RWPE1 (cell line): Measurements from ENCODE around the gene VPS37D.

ENCODE experiments used
- CTCF ChIA-PET: fragments of 350-600 bp; sonication (Branson Sonifier 250); formaldehyde crosslinking; extraction: SDS; loops from one replicate; lab custom pipeline; 2021; lab: Yijun Ruan, JAX
- POLR2A ChIA-PET: fragments of 400-600 bp; formaldehyde crosslinking; extraction: SDS; loops from one replicate; lab custom pipeline; 2020; ENCODE audit warnings: antibody characterized with exemption; ENCODE audit not compliant: low non-redundant PET; lab: Yijun Ruan, JAX
- DNase-seq: peaks from one replicate; pipeline ENCODE4 v3.0.0; 2012; ENCODE audit warnings: low spot score
- H3K27ac ChIP-seq: fragments of 450-650 bp; 2 replicates; pipeline ENCODE4 v1.5.1; 2017
- CTCF ChIP-seq: fragments of 450-650 bp; conservative IDR thresholded peaks from 2 replicates; pipeline ENCODE4 v1.5.1; 2017; ENCODE audit warnings: low read depth, mild to moderate bottlenecking

Gene VPS37D

GRCh38 chr7:73698410-73698809, 30.8 kb downstream of the VPS37D start:
- no peak for TF ChIP-seq CTCF
- H3K27ac ChIP-seq, result peak overlapping the region; percentile 90
- ChIA-PET POLR2A (no interaction called here), CTCF (interaction anchor here (0.7 to 1.8 kb wide), 2 partner anchors 37 to 91 kb away, joined by 5 to 7 read pairs; no protein-coding TSS in a partner anchor)
- DNase-seq, result no peak

- ChIA-PET CTCF (interaction anchor here (1.8 kb wide), 1 partner anchor 92 kb away, joined by 7 read pairs; no protein-coding TSS in a partner anchor), POLR2A (no interaction called here)
Observed at GRCh38 chr7:73699370-73700068, 31.9 kb downstream of the VPS37D start.

GRCh38 chr7:73700069-73700423, 32.4 kb downstream of the VPS37D start:
- POLR2A ChIA-PET, result no interaction called here
- no peak for TF ChIP-seq CTCF
- CTCF ChIA-PET, result no interaction called here
- no peak for DNase-seq
- peak overlapping the region; percentile 90 for H3K27ac ChIP-seq

More at GRCh38 chr7:73699370-73700068, 31.9 kb downstream of the VPS37D start:
- TF ChIP-seq CTCF, result no peak
- no peak for DNase-seq
- H3K27ac ChIP-seq, result peak overlapping the region; percentile 90

- no peak for TF ChIP-seq CTCF
- peak overlapping the region; percentile 90; the same call in 1 of the 2 replicates for H3K27ac ChIP-seq
- ChIA-PET POLR2A (no interaction called here), CTCF (interaction anchor here (0.6 to 1.1 kb wide), 6 partner anchors 7 to 88 kb away, joined by 3 to 4 read pairs (median 4); no protein-coding TSS in a partner anchor)
- DNase-seq, result no peak
Observed at GRCh38 chr7:73700581-73701134, 33.0 kb downstream of the VPS37D start.

GRCh38 chr7:73701357-73701995, 33.8 kb downstream of the VPS37D start:
- H3K27ac ChIP-seq, result peak overlapping the region; percentile 90
- ChIA-PET POLR2A (no interaction called here), CTCF (interaction anchor here (0.6 to 1.1 kb wide), 6 partner anchors 8 to 65 kb away, joined by 3 to 4 read pairs (median 3); no protein-coding TSS in a partner anchor)
- DNase-seq, result no peak
- peak; percentile 79 for TF ChIP-seq CTCF

- ChIA-PET CTCF (interaction anchor here (0.7 to 0.9 kb wide), 2 partner anchors 9 to 23 kb away, joined by 3 read pairs; no protein-coding TSS in a partner anchor), POLR2A (no interaction called here)
- TF ChIP-seq CTCF, result no peak
- DNase-seq, result no peak
- H3K27ac ChIP-seq, result peak overlapping the region; percentile 90
Observed at GRCh38 chr7:73702226-73702625, 34.6 kb downstream of the VPS37D start.
